HepG2 (cell line): ENCODE measurements around the gene NOTCH3. TPM values are rescaled to one million over a fixed set of nuclear protein-coding genes. Genes with fewer than 3 reads are reported as not detected.

Source experiments
- AKAP8 ChIP-seq: sonication (generic); formaldehyde crosslinking; IDR thresholded peaks from 2 replicates; pipeline ENCODE4 v1.5.1; 2020; ENCODE audit warnings: mild to moderate bottlenecking, missing genetic modification reagents
- CREB1 ChIP-seq, 2 experiments: fragments of 450-650 bp in 1 of 2; IDR thresholded peaks; 2 replicates each; pipeline ENCODE4 v1.6.1; 2016 to 2017; ENCODE audit warnings: control low read depth in 1 of 2, mild to moderate bottlenecking in 1 of 2, missing compliant biosample characterization in 1 of 2, missing genetic modification characterization in 1 of 2
- HIVEP1 ChIP-seq: sonication (generic); formaldehyde crosslinking; IDR thresholded peaks from 2 replicates; pipeline ENCODE4 v1.4.0; 2020; ENCODE audit warnings: mild to moderate bottlenecking, missing genetic modification reagents
- JUNB ChIP-seq: sonication (generic); formaldehyde crosslinking; IDR thresholded peaks from 2 replicates; pipeline ENCODE4 v1.8.0; 2022; ENCODE audit warnings: missing genetic modification reagents, mild to moderate bottlenecking, borderline replicate concordance
- MEF2D ChIP-seq: sonication (generic); formaldehyde crosslinking; IDR thresholded peaks from 2 replicates; pipeline ENCODE4 v1.5.1; 2020; ENCODE audit warnings: mild to moderate bottlenecking, missing genetic modification reagents
- NFYB ChIP-seq: sonication (generic); formaldehyde crosslinking; IDR thresholded peaks from 2 replicates; pipeline ENCODE4 v1.4.0; 2020; ENCODE audit warnings: missing genetic modification reagents
- PAWR ChIP-seq: sonication (generic); formaldehyde crosslinking; IDR thresholded peaks from 2 replicates; pipeline ENCODE4 v1.4.0; 2020; ENCODE audit warnings: missing genetic modification reagents, mild to moderate bottlenecking, borderline replicate concordance
- RBM39 ChIP-seq: fragments of 200-400 bp; formaldehyde crosslinking; IDR thresholded peaks from one replicate; pipeline ENCODE4 v1.6.1; 2018; ENCODE audit warnings: antibody characterized with exemption, mild to moderate bottlenecking, low read depth, low read length; ENCODE audit not compliant: poor library complexity, severe bottlenecking
- STAT5B ChIP-seq: sonication (generic); formaldehyde crosslinking; IDR thresholded peaks from 2 replicates; pipeline ENCODE4 v1.4.0; 2020; ENCODE audit warnings: missing genetic modification reagents
- TAF15 ChIP-seq: fragments of 200-400 bp; formaldehyde crosslinking; IDR thresholded peaks from one replicate; pipeline ENCODE4 v1.6.1; 2018; ENCODE audit warnings: mild to moderate bottlenecking, low read depth, low read length; ENCODE audit not compliant: poor library complexity, severe bottlenecking
- ZKSCAN1 ChIP-seq: fragments of 150-350 bp; IDR thresholded peaks from 2 replicates; pipeline ENCODE4 v1.6.1; 2014; ENCODE audit warnings: low read length
- ZNF180 ChIP-seq: sonication (generic); formaldehyde crosslinking; IDR thresholded peaks from 2 replicates; pipeline ENCODE4 v1.4.0; 2020; ENCODE audit warnings: low read depth, missing genetic modification reagents, borderline replicate concordance
- ZNF30 ChIP-seq: sonication (generic); formaldehyde crosslinking; IDR thresholded peaks from 2 replicates; pipeline ENCODE4 v1.5.0; 2020; ENCODE audit warnings: mild to moderate bottlenecking, missing genetic modification reagents
- ZNF317 ChIP-seq: sonication (generic); formaldehyde crosslinking; IDR thresholded peaks from 2 replicates; pipeline ENCODE4 v1.5.0; 2020; ENCODE audit warnings: mild to moderate bottlenecking, missing genetic modification reagents
- ZNF430 ChIP-seq: sonication (generic); formaldehyde crosslinking; IDR thresholded peaks from 2 replicates; pipeline ENCODE4 v1.9.0; 2021; ENCODE audit warnings: mild to moderate bottlenecking, missing genetic modification reagents
- ZNF567 ChIP-seq: sonication (generic); formaldehyde crosslinking; IDR thresholded peaks from 2 replicates; pipeline ENCODE4 v1.8.1; 2023; ENCODE audit warnings: mild to moderate bottlenecking, missing genetic modification reagents, borderline replicate concordance
- ZNF773 ChIP-seq: sonication (generic); formaldehyde crosslinking; IDR thresholded peaks from 2 replicates; pipeline ENCODE4 v1.4.0; 2020; ENCODE audit warnings: missing genetic modification reagents, borderline replicate concordance
- ZNF775 ChIP-seq: sonication (generic); formaldehyde crosslinking; IDR thresholded peaks from 2 replicates; pipeline ENCODE4 v1.4.0; 2020; ENCODE audit warnings: missing genetic modification reagents, mild to moderate bottlenecking, moderate library complexity, borderline replicate concordance
- polyA plus RNA-seq, 8 experiments: library from polyadenylated mRNA; depleted of rRNA in 3 of 8; stranded (reverse) in 7 of 8; unstranded in 1 of 8; fragments of >200 nt; fragmentation: Illumina TruSeq in 4 of 8; extraction: Trizol in 4 of 8; gene quantifications; 2 replicates each; pipeline versions ENCODE4 v1.2.1 to v1.2.3, GENCODE V29; 2011 to 2016; ENCODE audit warnings: low read depth in 4 of 8, missing spikeins in 1 of 8, mixed read lengths in 1 of 8; ENCODE audit not compliant: insufficient read depth in 1 of 8
- total RNA-seq, 5 experiments: library from RNA; depleted of rRNA; stranded (reverse); fragments of >200 nt; fragmentation: Illumina TruSeq; extraction: Trizol; gene quantifications; 2 replicates each; pipeline ENCODE4 v1.2.3, GENCODE V29; 2016; ENCODE audit warnings: low read depth in 1 of 5
- TF ChIP-seq, protein P1 (sequence below): sonication (generic); formaldehyde crosslinking; conservative IDR thresholded peaks from 2 replicates; pipeline ENCODE4 v1.8.0; 2022; ENCODE audit warnings: mild to moderate bottlenecking, moderate library complexity, missing genetic modification reagents
- TF ChIP-seq, protein P2 (sequence below): sonication (generic); formaldehyde crosslinking; IDR thresholded peaks from 2 replicates; pipeline ENCODE4 v1.8.0; 2022; ENCODE audit warnings: mild to moderate bottlenecking, missing genetic modification reagents, moderate library complexity
- TF ChIP-seq, protein P3 (sequence below): sonication (generic); formaldehyde crosslinking; IDR thresholded peaks from 2 replicates; pipeline ENCODE4 v1.4.0; 2020; ENCODE audit warnings: missing genetic modification reagents
- TF ChIP-seq, protein P4 (sequence below): sonication (generic); formaldehyde crosslinking; IDR thresholded peaks from 2 replicates; pipeline ENCODE4 v1.5.0; 2020; ENCODE audit warnings: mild to moderate bottlenecking, missing genetic modification reagents
- TF ChIP-seq, protein P5 (sequence below): sonication (generic); formaldehyde crosslinking; conservative IDR thresholded peaks from 2 replicates; pipeline ENCODE4 v1.4.0; 2020; ENCODE audit warnings: missing genetic modification reagents

The NOTCH3 gene
- total and polyA plus RNA-seq, 2 of the 13 experiments (the other 11 are each of a cell fraction or from before 2014, with no cell fraction given) = 0.09 to 0.28 TPM

DNA sequence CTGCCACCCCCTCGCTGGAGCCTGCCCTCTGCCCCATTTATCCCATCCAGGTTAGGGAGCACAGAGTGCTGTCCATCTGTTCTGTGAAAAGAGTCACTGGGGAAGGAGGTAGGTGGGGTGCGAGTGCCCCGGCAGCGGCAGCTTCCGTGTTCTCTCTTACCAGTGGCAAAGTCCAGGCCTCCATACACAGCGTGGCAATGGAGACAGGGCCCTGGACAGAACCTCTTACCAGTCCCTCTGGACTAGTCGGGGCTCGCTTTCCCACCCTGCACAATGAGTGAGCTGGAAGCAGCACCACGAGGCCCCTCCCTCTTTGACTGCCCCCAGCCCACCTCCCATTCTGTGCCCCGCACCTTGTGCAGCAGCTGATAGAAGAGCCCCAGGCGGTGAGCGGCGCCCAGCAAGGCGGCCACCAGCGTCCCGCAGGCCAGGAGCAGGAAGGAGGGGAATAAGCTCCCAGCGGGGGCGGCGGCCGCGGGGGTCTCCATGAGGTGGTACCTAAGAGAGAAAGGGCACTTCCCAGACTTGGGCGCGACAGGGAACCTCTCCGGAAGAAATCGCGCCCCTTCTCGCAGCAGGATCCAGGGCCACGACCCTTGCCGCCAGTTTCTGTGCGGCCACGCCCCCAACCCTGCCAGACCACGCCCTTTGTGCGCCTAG is 76.1 kb downstream of the NOTCH3 start (continued):
- TF ChIP-seq, protein P1, sequence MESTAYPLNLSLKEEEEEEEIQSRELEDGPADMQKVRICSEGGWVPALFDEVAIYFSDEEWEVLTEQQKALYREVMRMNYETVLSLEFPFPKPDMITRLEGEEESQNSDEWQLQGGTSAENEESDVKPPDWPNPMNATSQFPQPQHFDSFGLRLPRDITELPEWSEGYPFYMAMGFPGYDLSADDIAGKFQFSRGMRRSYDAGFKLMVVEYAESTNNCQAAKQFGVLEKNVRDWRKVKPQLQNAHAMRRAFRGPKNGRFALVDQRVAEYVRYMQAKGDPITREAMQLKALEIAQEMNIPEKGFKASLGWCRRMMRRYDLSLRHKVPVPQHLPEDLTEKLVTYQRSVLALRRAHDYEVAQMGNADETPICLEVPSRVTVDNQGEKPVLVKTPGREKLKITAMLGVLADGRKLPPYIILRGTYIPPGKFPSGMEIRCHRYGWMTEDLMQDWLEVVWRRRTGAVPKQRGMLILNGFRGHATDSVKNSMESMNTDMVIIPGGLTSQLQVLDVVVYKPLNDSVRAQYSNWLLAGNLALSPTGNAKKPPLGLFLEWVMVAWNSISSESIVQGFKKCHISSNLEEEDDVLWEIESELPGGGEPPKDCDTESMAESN (CRISPR knock-in tag) = no peak
- no peak for TF ChIP-seq STAT5B (CRISPR knock-in tag)
- TF ChIP-seq ZNF430 (CRISPR knock-in tag) = peak; percentile 14; the same call in 1 of the 2 replicates
- TF ChIP-seq AKAP8 (CRISPR knock-in tag) = no peak
- no peak for TF ChIP-seq CREB1 (IDR thresholded peaks at IDR 0.05)
- TF ChIP-seq CREB1 (CRISPR knock-in tag; IDR thresholded peaks at IDR 0.05) = no peak
- no peak for TF ChIP-seq PAWR (CRISPR knock-in tag)
- TF ChIP-seq NFYB (CRISPR knock-in tag) = no peak
- TF ChIP-seq, protein P2, sequence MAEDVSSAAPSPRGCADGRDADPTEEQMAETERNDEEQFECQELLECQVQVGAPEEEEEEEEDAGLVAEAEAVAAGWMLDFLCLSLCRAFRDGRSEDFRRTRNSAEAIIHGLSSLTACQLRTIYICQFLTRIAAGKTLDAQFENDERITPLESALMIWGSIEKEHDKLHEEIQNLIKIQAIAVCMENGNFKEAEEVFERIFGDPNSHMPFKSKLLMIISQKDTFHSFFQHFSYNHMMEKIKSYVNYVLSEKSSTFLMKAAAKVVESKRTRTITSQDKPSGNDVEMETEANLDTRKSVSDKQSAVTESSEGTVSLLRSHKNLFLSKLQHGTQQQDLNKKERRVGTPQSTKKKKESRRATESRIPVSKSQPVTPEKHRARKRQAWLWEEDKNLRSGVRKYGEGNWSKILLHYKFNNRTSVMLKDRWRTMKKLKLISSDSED (CRISPR knock-in tag) = no peak
- no peak for TF ChIP-seq ZNF317 (CRISPR knock-in tag)
- TF ChIP-seq ZNF567 (CRISPR knock-in tag) = no peak
- TF ChIP-seq, protein P3, sequence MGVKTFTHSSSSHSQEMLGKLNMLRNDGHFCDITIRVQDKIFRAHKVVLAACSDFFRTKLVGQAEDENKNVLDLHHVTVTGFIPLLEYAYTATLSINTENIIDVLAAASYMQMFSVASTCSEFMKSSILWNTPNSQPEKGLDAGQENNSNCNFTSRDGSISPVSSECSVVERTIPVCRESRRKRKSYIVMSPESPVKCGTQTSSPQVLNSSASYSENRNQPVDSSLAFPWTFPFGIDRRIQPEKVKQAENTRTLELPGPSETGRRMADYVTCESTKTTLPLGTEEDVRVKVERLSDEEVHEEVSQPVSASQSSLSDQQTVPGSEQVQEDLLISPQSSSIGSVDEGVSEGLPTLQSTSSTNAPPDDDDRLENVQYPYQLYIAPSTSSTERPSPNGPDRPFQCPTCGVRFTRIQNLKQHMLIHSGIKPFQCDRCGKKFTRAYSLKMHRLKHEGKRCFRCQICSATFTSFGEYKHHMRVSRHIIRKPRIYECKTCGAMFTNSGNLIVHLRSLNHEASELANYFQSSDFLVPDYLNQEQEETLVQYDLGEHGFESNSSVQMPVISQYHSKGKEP = no peak
- TF ChIP-seq ZNF180 (CRISPR knock-in tag) = no peak
- TF ChIP-seq, protein P4, sequence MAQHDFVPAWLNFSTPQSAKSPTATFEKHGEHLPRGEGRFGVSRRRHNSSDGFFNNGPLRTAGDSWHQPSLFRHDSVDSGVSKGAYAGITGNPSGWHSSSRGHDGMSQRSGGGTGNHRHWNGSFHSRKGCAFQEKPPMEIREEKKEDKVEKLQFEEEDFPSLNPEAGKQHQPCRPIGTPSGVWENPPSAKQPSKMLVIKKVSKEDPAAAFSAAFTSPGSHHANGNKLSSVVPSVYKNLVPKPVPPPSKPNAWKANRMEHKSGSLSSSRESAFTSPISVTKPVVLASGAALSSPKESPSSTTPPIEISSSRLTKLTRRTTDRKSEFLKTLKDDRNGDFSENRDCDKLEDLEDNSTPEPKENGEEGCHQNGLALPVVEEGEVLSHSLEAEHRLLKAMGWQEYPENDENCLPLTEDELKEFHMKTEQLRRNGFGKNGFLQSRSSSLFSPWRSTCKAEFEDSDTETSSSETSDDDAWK = no peak
- no peak for TF ChIP-seq ZNF30 (CRISPR knock-in tag)
- TF ChIP-seq ZNF773 (CRISPR knock-in tag) = no peak
- TF ChIP-seq, protein P5, sequence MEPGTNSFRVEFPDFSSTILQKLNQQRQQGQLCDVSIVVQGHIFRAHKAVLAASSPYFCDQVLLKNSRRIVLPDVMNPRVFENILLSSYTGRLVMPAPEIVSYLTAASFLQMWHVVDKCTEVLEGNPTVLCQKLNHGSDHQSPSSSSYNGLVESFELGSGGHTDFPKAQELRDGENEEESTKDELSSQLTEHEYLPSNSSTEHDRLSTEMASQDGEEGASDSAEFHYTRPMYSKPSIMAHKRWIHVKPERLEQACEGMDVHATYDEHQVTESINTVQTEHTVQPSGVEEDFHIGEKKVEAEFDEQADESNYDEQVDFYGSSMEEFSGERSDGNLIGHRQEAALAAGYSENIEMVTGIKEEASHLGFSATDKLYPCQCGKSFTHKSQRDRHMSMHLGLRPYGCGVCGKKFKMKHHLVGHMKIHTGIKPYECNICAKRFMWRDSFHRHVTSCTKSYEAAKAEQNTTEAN (CRISPR knock-in tag) = no peak
- TF ChIP-seq RBM39 = no peak
- no peak for TF ChIP-seq ZNF775 (CRISPR knock-in tag)
- TF ChIP-seq MEF2D (CRISPR knock-in tag) = no peak; the same call in 1 of the 2 replicates
- no peak for TF ChIP-seq JUNB (CRISPR knock-in tag)
- peak; percentile 20 for TF ChIP-seq TAF15
- no peak for TF ChIP-seq HIVEP1 (CRISPR knock-in tag)
- TF ChIP-seq ZKSCAN1 = no peak
